ENCODE results near the gene ANKFN1.

The ANKFN1 gene

GRCh38 chr17:56290802-56291118, 137.5 kb downstream of the ANKFN1 start:
- Histone ChIP-seq H3K9me3 (no peaks in the 10 kb centered on the region), H3K4me3 (no peak overlapping the region), H3K4me1 (peaks cover 0 to 7% (median 0%) of the 10 kb centered on the region in 4 donors), H3K36me3 (no peaks in the 10 kb centered on the region), H3K27ac (no peak overlapping the region), H3K27me3 (no peaks in the 10 kb centered on the region)
- DNase-seq, result no peak
- no peak for TF ChIP-seq CTCF (IDR thresholded peaks at IDR 0.05)
- intact Hi-C loops (cut with DNase I; ENCODE audit: low total_unique reads), result no loop called here

- Histone ChIP-seq H3K9me3 (no peaks in the 10 kb centered on the region), H3K4me3 (no peak overlapping the region), H3K27me3 (no peaks in the 10 kb centered on the region), H3K36me3 (no peaks in the 10 kb centered on the region), H3K4me1 (peaks cover 0 to 7% (median 0%) of the 10 kb centered on the region in 4 donors), H3K27ac (no peak overlapping the region)
- no peak for TF ChIP-seq CTCF (IDR thresholded peaks at IDR 0.05)
- DNase-seq, result no peak
- intact Hi-C loops (cut with DNase I; ENCODE audit: low total_unique reads), result no loop called here
These were observed 138.0 kb downstream of the ANKFN1 start for GRCh38 chr17:56291226-56291805.

GRCh38 chr17:56292010-56292409, 138.7 kb downstream of the ANKFN1 start:
- TF ChIP-seq CTCF (IDR thresholded peaks at IDR 0.05), result no peak
- H3K9me3 ChIP-seq, result no peaks in the 10 kb centered on the region
- no peaks in the 10 kb centered on the region for H3K27me3 ChIP-seq
- intact Hi-C loops (cut with DNase I; ENCODE audit: low total_unique reads), result no loop called here
- H3K4me1 ChIP-seq, result peaks cover 0 to 9% (median 0%) of the 10 kb centered on the region in 4 donors
- no peaks in the 10 kb centered on the region for H3K36me3 ChIP-seq
- DNase-seq, result no peak
- H3K27ac ChIP-seq, result no peak overlapping the region
- no peak overlapping the region for H3K4me3 ChIP-seq

- DNase-seq, result no peak
- H3K9me3 ChIP-seq, result no peaks in the 10 kb centered on the region
- H3K36me3 ChIP-seq, result no peaks in the 10 kb centered on the region
- peaks cover 0 to 12% (median 0%) of the 10 kb centered on the region in 4 donors for H3K4me1 ChIP-seq
- intact Hi-C loops (cut with DNase I; ENCODE audit: low total_unique reads), result no loop called here
- H3K27ac ChIP-seq, result no peak overlapping the region
- no peak overlapping the region for H3K4me3 ChIP-seq
- no peaks in the 10 kb centered on the region for H3K27me3 ChIP-seq
- TF ChIP-seq CTCF (IDR thresholded peaks at IDR 0.05), result no peak
These were observed 139.3 kb downstream of the ANKFN1 start for GRCh38 chr17:56292578-56292977.

GRCh38 chr17:56297184-56297583, 143.9 kb downstream of the ANKFN1 start:
- Histone ChIP-seq H3K27me3 (no peaks in the 10 kb centered on the region), H3K4me3 (no peak overlapping the region), H3K27ac (no peak overlapping the region), H3K4me1 (peaks cover 0 to 4% (median 0%) of the 10 kb centered on the region in 4 donors), H3K9me3 (no peaks in the 10 kb centered on the region), H3K36me3 (no peaks in the 10 kb centered on the region)
- intact Hi-C loops (cut with DNase I; ENCODE audit: low total_unique reads), result no loop called here
- TF ChIP-seq CTCF (IDR thresholded peaks at IDR 0.05), result no peak
- no peak for DNase-seq

GRCh38 chr17:56298846-56299245, 145.6 kb downstream of the ANKFN1 start:
- Histone ChIP-seq H3K9me3 (no peaks in the 10 kb centered on the region), H3K27ac (no peak overlapping the region), H3K4me3 (no peak overlapping the region), H3K27me3 (no peaks in the 10 kb centered on the region), H3K4me1 (peaks cover 0 to 4% (median 0%) of the 10 kb centered on the region in 4 donors), H3K36me3 (no peaks in the 10 kb centered on the region)
- intact Hi-C loops (cut with DNase I; ENCODE audit: low total_unique reads), result no loop called here
- no peak for TF ChIP-seq CTCF (IDR thresholded peaks at IDR 0.05)
- DNase-seq, result no peak

Data from tibial artery (tissue), 4 donors.